ENCODE data around the gene G3BP2.

G3BP2 gene

DNA sequence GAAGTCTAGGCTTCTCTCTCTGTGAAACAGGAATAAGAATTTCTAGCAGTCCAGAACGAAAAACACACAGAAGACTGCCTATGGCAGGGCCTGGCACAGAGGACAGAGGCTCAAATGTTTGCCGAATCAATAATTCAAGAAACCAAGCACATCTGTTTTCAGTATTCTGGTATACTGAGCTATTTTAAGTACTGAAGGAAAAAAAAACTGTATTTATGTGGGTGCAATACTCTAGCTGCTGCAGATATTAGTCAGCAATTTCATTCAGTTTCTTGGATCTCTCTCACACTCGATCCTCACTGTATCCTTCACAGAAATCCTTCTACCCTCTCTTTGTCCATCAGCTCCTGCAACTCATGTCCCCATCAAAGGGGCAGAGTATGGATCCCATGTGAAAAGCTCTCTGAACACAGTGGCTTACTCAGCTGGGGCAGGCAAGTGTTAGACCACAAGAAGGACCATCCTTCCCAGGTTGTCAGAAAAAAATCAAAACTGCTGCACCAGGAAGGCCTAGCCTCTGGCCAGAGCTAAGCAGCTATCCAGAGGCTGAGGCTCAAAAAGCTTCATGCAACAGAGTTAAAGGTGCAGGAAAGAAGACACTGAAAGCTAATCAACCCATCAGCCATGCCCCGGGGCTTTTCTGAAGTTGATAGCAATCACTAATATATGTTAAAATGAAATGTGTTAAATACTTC, 42.0 kb upstream of the G3BP2 start:
- ATAC-seq (ENCODE audit: low read depth) (no peak), DNase-seq (ENCODE audit: low spot score) (no peak)
- H3K9me3 ChIP-seq (ENCODE audit: severe bottlenecking), result no peaks in the 10 kb centered on the region
- no peaks in the 10 kb centered on the region for H3K36me3 ChIP-seq (ENCODE audit: low read depth)
- H3K27ac ChIP-seq (ENCODE audit: poor library complexity, severe bottlenecking), result no peak overlapping the region
- H3K27me3 ChIP-seq (ENCODE audit: insufficient read depth, poor library complexity, severe bottlenecking), result no peaks in the 10 kb centered on the region
- H3K4me3 ChIP-seq (ENCODE audit: severe bottlenecking), result no peak overlapping the region
- TF ChIP-seq, protein P1, sequence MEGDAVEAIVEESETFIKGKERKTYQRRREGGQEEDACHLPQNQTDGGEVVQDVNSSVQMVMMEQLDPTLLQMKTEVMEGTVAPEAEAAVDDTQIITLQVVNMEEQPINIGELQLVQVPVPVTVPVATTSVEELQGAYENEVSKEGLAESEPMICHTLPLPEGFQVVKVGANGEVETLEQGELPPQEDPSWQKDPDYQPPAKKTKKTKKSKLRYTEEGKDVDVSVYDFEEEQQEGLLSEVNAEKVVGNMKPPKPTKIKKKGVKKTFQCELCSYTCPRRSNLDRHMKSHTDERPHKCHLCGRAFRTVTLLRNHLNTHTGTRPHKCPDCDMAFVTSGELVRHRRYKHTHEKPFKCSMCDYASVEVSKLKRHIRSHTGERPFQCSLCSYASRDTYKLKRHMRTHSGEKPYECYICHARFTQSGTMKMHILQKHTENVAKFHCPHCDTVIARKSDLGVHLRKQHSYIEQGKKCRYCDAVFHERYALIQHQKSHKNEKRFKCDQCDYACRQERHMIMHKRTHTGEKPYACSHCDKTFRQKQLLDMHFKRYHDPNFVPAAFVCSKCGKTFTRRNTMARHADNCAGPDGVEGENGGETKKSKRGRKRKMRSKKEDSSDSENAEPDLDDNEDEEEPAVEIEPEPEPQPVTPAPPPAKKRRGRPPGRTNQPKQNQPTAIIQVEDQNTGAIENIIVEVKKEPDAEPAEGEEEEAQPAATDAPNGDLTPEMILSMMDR (IDR thresholded peaks at IDR 0.05; ENCODE audit: poor library complexity, severe bottlenecking), result no peak
- peaks cover 5% of the 10 kb centered on the region for H3K4me1 ChIP-seq (ENCODE audit: insufficient read depth, poor library complexity, severe bottlenecking)

DNA sequence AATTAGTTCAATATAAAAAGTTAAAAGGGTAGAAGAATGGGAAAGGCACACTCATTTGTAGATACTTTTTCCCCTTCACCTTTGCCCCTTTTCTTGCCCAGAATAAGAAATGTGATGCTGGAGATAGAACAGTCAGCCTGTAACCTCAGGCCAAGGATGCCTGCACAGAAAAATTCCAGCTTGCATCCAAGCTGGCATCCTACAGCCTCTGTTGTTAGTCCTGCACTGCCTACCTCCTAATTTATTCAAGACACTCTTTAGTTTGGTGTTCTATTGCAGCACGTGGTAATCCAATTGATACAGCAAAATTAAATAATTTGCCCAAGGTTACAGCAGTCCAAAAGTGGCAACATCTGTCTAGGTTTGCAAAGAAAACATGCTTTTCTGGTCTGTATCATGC, 41.5 kb upstream of the G3BP2 start:
- no peak overlapping the region for H3K4me3 ChIP-seq (ENCODE audit: severe bottlenecking)
- H3K36me3 ChIP-seq (ENCODE audit: low read depth), result no peaks in the 10 kb centered on the region
- peaks cover 5% of the 10 kb centered on the region for H3K4me1 ChIP-seq (ENCODE audit: insufficient read depth, poor library complexity, severe bottlenecking)
- no peak overlapping the region for H3K27ac ChIP-seq (ENCODE audit: poor library complexity, severe bottlenecking)
- DNase-seq (ENCODE audit: low spot score), result no peak
- H3K27me3 ChIP-seq (ENCODE audit: insufficient read depth, poor library complexity, severe bottlenecking), result no peaks in the 10 kb centered on the region
- no peak for ATAC-seq (ENCODE audit: low read depth)
- TF ChIP-seq, protein P1 (IDR thresholded peaks at IDR 0.05; ENCODE audit: poor library complexity, severe bottlenecking), result no peak
- no peaks in the 10 kb centered on the region for H3K9me3 ChIP-seq (ENCODE audit: severe bottlenecking)

DNA sequence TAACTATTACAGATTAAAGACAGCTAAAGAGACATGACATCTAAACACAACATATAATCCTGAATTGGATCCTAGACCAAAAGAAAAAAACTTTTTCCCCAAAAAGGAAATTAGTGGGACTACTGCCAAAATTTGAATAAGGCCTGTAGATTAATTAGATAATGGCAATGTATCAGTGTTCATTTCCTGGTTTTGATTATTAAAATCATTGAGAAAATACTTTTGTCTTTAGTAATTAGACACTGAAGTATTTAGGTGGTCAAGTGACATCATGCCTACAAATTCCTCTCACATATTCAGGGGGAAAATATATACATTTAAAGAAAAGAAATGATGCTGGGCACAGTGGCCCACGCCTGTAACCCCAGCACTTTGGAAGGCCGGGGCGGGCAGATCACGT, 40.8 kb upstream of the G3BP2 start:
- Histone ChIP-seq H3K9me3 (ENCODE audit: severe bottlenecking) (no peaks in the 10 kb centered on the region), H3K4me3 (ENCODE audit: severe bottlenecking) (no peak overlapping the region), H3K27me3 (ENCODE audit: insufficient read depth, poor library complexity, severe bottlenecking) (no peaks in the 10 kb centered on the region), H3K36me3 (ENCODE audit: low read depth) (no peaks in the 10 kb centered on the region), H3K27ac (ENCODE audit: poor library complexity, severe bottlenecking) (no peak overlapping the region), H3K4me1 (ENCODE audit: insufficient read depth, poor library complexity, severe bottlenecking) (peaks cover 5% of the 10 kb centered on the region)
- no peak for DNase-seq (ENCODE audit: low spot score)
- no peak for ATAC-seq (ENCODE audit: low read depth)
- TF ChIP-seq, protein P1 (IDR thresholded peaks at IDR 0.05; ENCODE audit: poor library complexity, severe bottlenecking), result no peak

DNA sequence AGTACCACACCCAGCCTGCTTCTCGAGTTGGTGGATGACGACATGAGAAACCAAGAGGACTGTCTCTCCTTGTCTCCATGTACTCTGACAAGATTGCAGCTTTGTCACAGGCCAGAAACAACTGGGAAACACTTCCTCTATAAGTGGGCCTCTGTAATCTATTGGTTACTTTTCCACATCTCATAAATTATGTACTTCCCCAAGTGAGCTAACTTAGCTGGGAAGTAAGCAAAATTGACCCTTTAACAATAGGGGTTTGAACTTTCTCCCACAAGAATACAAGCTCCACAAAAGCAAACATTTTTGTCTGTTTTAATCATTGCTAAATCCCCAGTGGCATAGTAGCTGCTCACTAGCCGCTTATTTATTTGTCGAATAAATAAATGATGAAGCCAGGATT, 37.0 kb upstream of the G3BP2 start:
- Histone ChIP-seq H3K27me3 (ENCODE audit: insufficient read depth, poor library complexity, severe bottlenecking) (no peaks in the 10 kb centered on the region), H3K27ac (ENCODE audit: poor library complexity, severe bottlenecking) (no peak overlapping the region), H3K36me3 (ENCODE audit: low read depth) (no peaks in the 10 kb centered on the region), H3K9me3 (ENCODE audit: severe bottlenecking) (no peaks in the 10 kb centered on the region), H3K4me1 (ENCODE audit: insufficient read depth, poor library complexity, severe bottlenecking) (no peaks in the 10 kb centered on the region), H3K4me3 (ENCODE audit: severe bottlenecking) (no peak overlapping the region)
- TF ChIP-seq, protein P1 (IDR thresholded peaks at IDR 0.05; ENCODE audit: poor library complexity, severe bottlenecking), result no peak
- DNase-seq (ENCODE audit: low spot score), result no peak
- ATAC-seq (ENCODE audit: low read depth), result no peak

DNA sequence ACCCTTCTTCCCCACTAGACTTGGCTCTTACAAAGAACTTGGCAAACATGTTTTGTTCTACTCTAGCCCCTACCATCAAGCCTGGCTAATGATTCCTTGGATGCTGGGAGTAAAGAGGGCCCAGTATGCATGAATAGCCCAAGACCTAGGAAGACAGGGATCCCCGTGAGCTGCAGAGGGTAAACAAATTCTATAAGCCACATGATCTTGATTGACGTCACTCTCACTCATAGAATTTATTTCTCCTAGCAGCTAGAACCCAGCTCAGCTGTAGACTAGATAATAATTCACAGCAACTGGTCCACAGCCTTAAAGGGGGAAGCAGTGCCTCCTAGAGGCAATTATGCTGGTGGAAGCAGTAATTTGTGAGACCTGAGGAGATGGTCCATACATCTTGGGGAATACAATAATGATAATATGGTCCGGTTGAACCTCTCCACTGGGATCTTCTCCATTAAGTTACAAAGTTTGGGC, 35.0 kb upstream of the G3BP2 start:
- H3K4me3 ChIP-seq (ENCODE audit: severe bottlenecking), result no peak overlapping the region
- no peak for ATAC-seq (ENCODE audit: low read depth)

More for the DNA sequence above, 35.0 kb upstream of the G3BP2 start:
- DNase-seq (ENCODE audit: low spot score), result no peak
- Histone ChIP-seq H3K9me3 (ENCODE audit: severe bottlenecking) (no peaks in the 10 kb centered on the region), H3K36me3 (ENCODE audit: low read depth) (no peaks in the 10 kb centered on the region), H3K27ac (ENCODE audit: poor library complexity, severe bottlenecking) (no peak overlapping the region), H3K27me3 (ENCODE audit: insufficient read depth, poor library complexity, severe bottlenecking) (no peaks in the 10 kb centered on the region), H3K4me1 (ENCODE audit: insufficient read depth, poor library complexity, severe bottlenecking) (no peaks in the 10 kb centered on the region)
- TF ChIP-seq, protein P1 (IDR thresholded peaks at IDR 0.05; ENCODE audit: poor library complexity, severe bottlenecking), result no peak

Data from RWPE2 (cell line).